Measurements from ENCODE around the gene ATAD2B.
"Not testable (repeated sequence)": the region's sequence is repeated elsewhere in the genome, so short reads cannot be mapped to it uniquely, and the experiment has no call there.

ATAD2B gene

DNA sequence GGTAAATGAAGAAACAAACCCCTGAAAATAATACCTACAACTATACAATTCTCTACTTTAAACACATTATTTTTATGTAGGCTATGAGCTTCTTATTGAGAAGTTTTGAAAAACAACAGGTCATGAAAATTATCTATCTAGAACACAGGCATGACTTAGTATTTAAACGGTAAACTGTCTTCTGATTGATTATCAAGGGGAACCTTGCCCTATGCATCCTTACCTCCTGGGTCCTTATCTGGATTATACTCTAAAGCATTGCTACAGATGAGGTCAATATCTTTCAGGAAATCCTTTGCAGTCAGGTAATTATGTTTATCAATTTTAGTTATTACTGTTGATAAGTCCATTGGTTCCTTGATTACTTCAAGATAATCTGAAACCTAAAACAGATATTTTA, 144.3 kb downstream of the ATAD2B start:
- no peak for DNase-seq

DNA sequence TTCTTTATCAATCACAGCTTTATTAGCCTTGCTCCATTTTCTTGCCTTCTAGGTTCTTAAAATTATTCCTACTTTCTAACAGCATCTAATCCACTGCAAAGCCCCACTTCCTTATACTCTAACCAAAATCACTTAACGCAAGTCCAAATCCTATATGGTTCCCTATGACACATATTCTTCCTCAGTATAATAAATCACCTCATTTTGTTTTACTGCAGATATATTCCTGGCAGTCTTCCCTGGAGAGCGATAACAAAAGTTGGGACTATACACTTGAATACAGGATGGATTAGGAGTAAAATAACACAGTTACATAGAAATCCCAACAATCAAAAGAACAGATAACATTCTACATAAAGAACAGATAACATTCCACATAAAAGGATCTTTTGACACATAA, 144.8 kb downstream of the ATAD2B start:
- no peak for DNase-seq

DNA sequence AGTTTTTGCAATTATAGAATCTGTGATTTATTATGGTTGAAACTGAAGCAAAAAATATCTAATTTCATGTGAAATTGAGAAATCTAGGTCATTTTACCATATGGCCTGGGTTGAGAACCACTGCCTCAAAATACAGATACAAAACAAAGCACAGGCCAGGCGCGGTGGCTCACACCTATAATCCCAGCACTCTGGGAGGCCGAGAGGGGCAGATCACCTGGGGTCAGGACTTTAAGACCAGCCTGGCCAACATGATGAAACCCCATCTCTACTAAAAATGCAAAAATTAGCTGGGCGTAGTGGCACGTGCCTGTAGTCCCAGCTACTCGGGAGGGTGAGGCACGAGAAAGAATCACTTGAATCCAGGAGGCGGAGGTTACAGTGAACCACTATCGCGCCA, 146.5 kb downstream of the ATAD2B start:
- DNase-seq: not testable (repeated sequence)

DNA sequence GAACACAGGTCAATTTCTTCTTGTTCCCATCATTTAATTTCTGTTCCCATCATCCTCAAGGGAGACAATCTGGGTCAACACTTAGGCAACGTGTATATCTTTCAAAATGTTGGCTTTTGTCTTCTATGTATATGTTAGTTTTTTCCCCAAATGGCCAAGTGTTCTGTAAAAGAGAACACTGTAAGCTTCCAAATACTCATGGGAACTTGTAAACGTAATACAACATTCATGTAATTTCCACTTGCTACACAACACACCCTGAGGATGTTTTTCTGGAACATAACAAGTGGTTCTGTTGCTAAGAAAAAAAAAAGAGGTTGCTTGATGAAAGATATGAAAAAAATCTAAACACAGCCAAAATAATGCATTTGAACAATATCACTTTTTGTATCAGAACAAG, 149.1 kb downstream of the ATAD2B start:
- no peak for DNase-seq

DNA sequence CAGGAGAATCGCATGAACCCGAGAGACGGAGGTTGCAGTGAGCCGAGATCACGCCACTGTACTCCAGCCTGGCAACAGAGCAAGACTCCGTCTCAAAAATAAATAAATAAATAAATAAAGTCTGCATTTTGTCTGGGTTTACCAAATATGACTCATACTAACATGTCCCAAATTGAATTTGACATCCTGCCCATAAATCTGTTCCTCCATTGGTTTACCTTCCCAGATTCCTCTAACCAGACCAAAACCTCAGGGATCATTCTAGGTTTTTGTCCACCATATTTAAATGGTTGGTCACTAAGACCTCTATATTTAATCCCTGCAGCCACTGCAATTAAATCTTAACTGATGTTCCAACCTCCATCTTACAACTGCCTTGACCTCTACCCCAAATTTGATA, 150.9 kb downstream of the ATAD2B start:
- DNase-seq: no peak

DNA sequence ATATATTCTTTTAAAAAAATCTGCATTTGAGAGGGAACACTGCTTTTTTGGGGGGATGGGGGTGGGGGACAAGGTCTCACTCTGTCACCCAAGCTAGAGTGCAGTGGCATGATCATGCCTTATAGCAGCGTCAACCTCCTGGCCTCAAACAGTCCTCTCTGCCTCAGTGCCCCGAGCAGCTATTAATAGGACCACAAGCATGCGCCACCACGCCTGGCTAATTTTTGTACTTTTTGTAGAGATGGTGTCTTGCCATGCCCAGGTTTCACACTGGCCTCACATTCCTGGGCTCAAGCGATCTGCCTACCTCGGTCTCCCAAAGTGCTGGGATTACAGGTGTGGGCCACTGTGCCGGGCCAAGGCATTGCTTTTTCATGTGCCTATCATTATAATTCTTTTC, 154.2 kb downstream of the ATAD2B start:
- no peak for DNase-seq

DNA sequence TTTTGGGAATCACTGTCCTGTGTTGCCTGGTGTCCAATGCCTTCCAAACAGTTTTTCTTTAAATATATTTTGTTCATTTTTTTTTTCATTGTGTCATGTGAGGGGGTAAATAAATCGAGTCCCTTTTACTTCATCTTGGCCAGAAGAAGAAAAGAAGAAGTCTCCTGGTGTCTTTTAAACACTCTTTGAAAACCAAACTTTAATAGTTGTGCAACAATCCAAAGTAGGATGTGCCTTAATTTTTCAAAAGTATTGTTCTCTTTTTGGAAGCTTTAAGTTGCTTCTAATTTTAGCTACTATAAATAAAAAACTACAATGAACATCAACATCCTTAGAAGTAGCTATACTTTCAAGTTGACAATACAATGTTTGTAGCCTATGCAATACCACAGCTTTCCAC, 154.9 kb downstream of the ATAD2B start:
- DNase-seq: no peak

DNA sequence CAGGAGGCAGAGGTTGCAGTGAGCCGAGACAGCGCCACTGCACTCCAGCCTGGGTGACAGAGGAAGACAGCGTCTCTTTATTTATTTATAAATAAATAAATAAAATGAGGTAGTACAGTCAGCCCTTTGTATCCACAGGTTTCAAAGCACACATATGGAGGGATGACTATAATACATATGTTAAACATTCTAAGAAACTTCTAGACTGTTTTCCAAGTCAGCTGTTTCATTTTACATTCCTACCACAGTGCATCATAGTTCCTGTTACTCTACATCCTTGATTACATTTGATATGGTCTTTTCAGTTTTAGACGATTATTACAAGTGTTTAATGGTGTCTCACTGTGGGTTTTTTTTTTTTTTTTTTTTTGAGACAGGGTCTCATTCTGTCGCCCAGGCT, 157.6 kb downstream of the ATAD2B start:
- no peak for DNase-seq

DNA sequence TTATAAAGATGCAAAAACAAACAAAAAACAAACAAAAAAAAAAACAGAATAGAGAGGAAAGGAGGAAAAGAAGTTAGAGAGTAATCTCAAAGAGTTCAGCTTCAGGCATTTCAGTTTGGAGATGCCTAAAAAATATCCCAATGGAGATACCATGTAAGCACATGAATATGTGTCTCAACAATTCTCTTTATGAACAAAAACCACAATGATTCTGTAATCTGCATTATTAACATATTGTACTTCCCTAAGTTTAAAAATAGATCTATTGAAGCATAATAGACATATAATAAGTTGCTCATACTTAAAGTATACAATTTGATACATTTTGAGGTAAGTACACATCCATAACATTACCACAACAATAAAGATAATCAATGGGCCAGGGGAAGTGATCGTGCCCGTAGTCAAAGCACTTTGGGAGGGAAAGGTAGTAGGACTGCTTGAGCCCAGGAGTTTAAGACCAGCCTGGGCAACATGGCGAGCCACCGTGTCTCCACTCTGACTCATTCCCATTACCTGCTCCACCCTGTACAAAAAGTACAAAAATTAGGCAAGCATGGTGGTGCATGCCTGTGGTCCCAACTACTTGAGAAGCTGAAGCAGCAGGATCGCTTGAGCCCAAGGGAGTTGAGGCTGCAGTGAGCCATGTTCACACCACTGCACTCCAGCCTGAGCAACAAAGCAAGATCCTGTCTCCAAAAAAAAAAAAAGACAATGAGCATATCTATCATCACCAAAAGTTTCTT, 158.9 kb downstream of the ATAD2B start:
- DNase-seq: no peak

DNA sequence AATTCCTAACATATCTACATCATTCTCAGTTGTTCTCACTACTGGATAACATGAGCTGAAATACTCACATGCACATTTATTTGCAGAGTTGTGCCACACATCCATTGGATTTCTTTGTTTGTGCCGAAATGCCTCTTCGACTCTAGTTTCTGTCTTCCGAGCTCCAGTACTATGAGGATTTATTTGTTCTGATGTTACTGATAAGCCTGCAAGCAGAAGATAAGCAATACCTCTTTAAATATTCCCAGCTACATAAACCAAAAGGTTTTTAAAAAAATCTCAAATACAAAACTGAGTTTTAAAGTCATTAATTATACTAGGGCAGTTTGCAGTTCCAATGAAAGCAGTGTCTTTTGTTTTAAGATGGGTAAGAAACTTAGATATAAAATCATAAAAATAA, 164.8 kb downstream of the ATAD2B start:
- no peak for DNase-seq

DNA sequence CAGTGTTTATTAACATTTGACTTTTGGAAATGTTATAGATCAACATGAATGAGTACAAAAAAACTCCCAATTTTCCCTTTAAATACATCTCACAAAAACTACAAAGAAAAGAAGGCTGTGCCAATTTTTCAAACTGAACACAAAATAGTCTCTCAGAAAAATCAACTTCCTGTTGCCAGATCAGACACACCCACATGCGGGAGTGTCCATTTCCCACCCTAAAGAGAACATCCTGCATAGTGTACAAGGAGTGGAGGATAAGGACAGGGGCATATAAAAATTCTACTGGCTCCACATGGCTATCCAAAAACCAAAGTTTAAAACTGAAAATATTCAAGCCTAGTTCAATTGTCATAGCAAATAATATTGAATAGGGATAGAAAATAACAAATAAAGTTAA, 165.3 kb downstream of the ATAD2B start:
- DNase-seq: no peak

DNA sequence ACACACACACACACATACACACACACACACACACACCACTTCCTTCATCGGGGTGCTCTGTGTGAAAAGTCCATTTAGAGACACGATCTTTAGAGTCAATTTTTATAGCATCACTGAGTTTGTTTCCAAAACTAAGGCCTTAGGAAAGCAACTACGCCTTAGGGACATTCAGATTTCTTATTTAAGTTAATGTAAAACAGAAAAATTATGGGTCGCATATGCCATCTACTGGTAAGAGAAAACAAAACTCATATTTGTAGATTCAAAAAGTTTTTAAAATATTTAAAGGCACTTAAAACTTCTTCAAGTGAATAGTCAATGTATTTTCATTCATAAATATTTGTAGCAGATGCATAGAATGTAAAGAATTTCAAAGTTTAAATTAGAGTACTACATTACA, 166.2 kb downstream of the ATAD2B start:
- DNase-seq: no peak

DNA sequence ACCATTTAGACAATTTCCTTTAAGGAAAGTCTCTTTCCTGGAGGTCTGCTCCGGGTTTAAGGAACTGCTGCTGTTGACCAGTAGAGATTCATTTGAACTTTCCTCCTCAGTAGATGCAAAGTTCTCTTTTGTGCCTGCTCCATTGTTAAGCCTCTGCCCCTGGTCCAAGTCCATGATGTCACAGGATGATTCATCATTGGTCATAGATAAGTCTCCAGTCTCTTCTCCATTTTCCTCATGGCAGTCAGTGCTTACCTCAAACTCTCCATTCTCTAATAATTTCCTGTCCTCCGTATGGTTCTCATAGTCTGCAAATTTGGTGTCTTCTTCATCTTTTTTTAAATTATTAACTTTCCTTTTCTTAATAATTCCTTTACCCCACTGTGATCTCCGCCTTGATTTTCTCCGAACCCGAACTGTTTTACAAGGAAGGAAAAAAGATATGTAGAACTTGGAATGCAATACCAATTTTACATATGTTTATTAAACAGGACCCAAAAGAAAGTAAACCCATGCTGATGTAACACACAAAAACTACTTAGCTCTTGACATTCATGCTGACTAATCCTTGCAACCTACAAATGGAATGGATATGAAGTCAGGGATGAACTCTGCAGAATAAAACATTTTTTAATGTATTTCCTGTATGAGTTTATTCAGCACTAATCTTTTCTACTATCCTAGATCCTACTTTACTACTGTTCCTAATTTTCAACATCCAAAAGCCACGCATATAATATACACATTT, 169.1 kb downstream of the ATAD2B start:
- no peak for DNase-seq

DNA sequence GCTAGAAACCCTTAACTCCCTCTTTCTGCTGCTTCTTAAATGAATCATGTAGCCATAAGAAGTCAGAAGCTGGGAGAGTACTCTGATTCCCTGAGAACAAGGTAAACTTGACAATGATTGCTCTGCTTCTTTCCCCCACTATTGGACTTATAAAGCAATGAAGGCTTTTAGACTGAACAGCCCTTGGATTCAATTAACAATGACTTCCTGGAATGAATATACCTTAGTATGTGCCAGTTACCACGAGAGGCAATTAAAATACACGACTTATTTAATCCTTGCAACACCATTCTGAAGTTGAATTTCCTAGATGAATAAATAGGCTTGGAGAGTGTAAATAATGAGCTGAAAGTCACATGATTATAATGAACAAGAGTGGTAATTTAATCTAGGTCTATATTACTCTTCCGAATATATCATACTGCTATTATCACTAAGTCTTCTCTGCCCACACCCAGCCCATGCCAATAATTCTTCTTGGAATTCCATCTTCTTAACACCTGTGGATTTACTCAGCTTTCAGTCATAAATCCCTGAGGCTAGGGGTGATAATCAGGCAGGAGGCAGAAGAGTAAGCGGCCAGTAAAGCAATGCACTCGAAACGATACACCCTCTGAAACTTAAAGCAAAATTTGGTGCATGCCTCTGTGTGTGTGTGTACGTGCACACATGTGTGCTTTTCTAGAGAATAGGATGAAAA, 170.2 kb downstream of the ATAD2B start:
- no peak for DNase-seq

DNA sequence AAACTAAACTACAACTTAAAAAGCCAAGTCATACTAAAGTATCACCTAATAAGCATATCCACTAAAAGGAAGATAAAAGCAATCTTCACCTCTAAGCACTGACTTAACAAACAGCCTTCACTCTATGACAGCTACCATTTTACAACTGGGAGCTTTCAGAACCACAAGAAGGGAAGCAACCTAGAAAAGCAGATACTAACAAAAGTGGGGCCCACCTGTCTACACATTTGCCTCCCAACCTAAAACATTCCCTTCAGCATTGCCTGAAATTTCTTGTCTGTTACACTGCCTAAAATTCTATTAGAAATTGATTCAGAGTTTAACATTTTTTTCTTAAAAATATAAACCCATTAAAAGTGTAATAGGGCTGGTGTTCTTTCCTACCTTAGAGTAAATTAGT, 172.0 kb downstream of the ATAD2B start:
- no peak for DNase-seq

DNA sequence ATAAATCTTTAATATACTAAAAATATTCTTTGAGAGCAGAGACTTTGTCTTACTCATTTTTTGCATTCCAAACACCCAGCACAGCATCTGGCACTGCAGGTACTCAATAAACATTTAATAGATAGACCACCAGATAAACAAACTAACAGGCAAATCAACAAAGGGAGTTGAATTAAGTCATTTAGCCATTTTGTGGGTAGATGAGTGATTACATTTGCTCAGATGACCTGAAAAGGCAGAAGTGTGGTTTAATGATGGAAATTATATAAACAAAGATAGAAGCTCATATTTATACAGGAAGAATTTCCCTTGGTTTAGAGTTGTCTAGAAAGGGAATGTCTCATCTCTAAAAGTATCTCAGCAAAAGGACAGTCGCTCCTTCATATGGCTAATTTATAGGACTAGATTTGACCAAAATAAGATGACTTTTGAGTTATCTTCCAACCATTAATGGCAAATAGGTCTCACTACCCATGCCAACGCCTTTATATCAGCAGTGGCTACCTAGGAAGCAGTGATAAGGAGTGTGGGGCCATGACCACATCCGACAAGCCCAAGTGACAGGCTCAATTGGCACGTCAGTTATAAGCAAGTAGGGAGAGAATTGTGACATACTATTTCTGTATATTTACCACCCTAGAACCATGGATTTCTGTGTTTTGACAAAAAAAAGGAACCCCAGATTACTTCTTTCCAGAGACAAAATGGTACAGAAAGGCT, 173.5 kb downstream of the ATAD2B start:
- no peak for DNase-seq

DNA sequence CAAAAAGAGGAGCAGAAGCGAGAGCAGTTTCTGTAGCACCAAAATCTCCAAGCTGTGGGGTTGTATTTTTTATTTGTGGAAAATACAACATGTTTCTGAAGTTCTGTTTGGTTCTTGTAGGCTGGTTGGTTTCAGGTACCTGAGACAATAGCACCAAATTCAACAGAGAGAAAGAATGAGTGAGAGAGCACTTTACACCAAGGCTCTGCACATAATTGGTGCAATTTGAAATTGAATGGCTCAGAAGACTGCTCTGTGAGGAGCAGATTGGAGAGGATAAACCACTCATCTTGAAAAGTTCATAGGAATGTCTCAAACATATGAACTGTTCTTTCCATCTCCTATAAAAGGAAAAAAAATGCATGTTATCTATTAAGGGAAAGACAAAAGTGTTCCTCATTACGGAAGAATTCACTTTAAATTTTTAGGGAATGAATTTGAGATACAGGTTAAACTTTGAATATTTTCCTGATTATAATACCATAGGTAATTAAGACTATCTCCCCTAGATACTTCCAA, 175.1 kb downstream of the ATAD2B start:
- no peak for DNase-seq

DNA sequence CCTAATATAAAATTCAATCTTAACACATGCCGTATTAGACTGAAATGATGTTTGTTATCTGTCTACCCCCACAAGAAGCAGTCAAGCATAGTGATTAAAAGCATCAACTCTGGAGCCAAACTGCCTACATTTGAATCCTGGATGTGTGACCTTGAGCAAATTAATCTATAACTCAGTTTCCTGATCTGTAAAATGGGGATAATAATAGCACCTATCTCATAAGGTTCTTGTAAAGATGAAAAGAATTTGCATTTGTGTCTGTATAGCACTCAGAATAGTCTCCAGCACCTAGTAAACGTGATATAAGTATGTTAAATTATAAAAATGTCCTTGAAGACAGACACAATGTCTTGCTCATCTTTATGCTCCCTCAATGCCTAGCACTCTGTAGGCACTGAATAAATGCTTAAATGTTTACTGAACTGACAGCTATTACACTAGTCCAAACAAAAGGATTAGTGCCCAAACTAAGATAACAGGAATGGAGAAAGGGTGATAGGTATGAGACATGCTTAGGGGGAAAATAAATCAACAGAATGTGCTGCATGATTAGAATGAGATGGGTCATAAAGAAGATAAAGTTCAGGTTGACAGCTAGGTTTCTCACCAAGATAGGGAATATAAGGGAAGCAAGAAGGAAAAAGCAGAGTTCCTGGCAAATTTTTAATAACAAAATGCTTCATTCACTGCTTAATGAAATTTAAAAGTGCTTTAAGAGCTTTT, 180.6 kb downstream of the ATAD2B start:
- no peak for DNase-seq

DNA sequence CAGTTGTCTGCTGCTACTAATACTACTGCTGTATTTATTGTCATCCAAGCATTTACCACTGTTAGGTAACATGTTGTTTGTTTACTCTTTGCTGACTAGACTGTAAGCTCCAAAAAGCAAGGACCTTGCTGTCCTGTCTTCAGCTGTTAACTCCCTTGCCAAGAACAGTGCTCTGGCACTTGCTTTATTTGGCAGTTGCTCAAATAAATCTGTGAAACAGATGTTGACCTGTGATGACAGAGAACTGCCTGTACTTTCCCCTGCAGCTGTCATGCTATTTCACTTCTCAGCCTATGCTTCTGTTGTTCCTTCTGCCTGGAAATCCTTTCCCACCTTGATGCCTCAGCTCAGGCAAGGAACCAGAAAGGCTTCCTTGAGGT, 181.2 kb downstream of the ATAD2B start:
- DNase-seq: peak; percentile 97

DNA sequence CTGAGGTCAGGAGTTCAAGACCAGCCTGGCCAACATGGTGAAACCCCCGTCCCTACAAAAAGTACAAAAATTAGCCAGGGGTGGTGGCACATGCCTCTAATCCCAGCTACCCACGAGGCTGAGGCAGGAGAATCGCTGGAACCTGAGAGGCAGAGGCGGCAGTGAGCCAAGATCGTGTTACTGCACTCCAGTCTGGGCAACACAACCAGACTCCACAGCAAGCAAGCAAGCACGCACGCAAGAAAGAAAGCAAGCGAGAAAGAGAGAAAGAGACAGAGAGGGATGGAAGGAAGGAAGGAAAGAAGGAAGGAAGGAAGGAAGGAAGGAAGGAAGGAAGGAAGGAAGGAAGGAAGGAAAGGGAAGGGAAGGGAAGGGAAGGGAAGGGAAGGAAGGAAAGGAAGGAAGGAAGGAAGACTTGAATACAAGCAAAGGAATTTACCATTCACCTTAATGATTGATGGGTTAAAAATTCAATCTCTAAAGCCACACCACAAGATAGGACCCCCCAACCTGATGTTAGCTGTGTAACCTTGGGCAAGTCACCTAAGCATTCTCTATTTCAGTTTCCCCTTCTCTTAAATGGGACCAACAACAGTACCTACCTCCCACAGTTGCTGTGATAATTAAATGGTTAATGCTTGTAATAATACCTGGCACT, 181.7 kb downstream of the ATAD2B start:
- DNase-seq: peak; percentile 1

DNA sequence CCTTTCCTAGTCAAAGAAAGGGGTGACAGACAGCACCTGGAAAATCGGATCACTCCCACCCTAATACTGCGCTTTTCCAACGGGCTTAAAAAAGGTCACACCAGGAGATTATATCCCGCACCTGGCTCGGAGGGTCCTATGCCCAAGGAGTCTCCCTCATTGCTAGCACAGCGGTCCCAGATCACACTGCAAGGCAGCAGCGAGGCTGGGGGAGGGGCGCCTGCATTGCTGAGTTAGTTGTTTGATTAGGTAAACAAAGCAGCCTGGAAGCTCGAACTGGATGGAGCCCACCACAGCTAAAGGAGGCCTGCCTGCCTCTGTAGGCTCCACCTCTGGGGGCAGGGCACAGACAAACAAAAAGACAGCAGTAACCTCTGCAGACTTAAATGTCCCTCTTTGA, 190.1 kb downstream of the ATAD2B start:
- not testable (repeated sequence) for DNase-seq

DNA sequence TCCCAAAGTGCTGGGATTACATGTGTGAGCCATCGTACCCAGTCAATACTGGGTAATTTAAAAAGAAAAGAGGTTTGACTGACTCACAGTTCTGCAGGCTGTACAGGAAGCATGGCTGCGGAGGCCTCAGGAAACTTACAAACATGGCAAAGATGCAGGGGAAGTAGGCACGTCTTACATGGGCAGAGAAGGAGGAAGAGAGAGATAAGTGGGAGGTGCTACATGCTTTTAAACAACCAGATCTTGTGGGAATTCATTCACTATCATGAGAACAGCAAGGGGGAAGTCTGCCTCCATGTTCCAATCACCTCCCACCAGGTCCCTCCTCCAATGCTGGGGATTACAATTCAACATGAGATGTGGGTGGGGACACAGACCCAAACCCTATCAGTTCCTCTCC, 192.5 kb downstream of the ATAD2B start:
- no peak for DNase-seq
